Stimulated activated CD8-positive, alpha-beta memory T cell treated with anti-CD3 and anti-CD28 coated beads, Interleukin-2, amount 100 ng/mL, for 48 hours (primary cell): Measurements from ENCODE around the gene ITGB1.
"Not testable (repeated sequence)": the region's sequence is repeated elsewhere in the genome, so short reads cannot be mapped to it uniquely, and the experiment has no call there.

Source experiments
- DNase-seq, 2 donors: peaks; one replicate each; pipeline ENCODE4 v3.0.0-alpha.2; 2020; ENCODE audit warnings: low read depth in 2 of 2

Gene ITGB1

DNA sequence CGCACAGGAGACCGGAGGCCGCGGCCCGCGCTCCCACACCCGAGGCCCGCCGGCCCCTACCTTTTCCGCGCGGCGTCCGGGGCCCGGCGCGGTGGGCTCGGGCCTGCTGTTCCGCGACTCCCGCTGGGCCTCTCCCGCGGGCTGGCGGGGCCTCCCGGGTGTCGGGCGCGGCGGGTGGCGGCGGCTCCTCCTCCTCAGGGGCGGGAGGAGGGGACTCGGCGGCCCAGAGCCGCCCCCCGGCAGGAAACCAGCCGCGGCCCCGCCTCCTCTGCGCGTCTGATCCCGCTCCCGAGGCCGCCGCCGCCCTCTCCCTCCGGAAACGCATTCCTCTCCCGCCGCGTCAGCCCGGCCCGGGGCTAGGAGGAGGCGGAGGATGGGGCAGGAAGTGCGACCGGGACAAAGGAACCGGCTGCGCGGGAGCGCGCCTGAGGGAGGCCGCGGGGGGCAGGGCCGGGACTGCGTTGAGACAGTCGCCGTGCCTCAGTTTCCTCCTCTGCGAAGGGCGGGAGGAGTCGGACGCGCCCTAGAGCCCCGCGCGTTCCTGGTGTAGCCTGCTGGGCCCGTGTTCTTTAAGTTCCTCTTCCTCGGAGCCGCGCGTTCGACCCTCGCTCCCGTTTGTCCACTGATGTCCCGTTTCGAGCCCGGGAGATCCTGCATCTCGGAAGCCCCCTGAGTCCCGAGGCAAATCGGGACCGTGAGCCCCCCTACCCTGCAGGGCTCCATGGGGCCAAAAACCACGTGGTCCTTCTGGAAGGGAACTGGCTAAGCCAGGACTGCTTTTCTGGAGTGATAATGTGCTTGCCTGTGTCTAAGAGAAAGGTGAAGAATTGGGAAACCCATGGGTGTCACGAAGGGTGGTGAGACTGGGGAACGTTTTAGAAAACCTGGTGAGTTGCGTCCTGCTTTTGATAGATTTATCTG lies at the start of gene ITGB1:
TSS of gene ITGB1 (minus strand) at position 146 of the 921 bp plus-strand sequence. CDS start 22,672 bp downstream, outside the sequence.
- peak; percentile 76 to 82 for DNase-seq

DNA sequence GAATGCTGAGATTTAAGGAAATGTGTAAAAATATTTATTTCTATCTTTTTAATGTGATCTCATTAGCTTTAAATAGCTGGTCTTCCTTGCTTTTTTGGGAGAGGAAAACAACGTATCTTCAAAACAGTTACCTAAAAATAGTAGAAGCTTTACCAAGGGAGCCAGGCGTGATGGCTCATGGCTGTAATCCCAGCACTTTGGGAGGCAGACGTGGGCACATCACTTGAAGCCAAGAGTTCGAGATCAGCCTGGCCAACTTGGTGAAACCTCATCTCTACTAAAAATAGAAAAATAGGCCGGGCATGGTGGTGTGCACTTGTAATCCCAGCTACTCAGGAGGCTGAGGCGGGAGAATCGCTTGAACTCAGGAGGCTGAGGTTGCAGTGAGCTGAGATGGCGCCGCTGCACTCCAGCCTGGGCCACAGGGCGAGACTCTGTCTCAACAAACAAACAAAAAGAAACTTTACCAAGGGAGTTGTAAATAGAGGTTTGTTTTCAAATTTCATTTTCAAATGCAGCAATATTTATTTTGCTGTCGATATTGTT lies 48.4 kb upstream of the ITGB1 start:
- no peak for DNase-seq

GRCh38 chr10:33005322-33006301 lies 47.6 kb upstream of the ITGB1 start:
- DNase-seq = peak; percentile 17 to 23

- no peak for DNase-seq
Observed at GRCh38 chr10:33001908-33002492, 44.0 kb upstream of the ITGB1 start.

GRCh38 chr10:32998060-32998581 lies 40.1 kb upstream of the ITGB1 start:
- not testable (repeated sequence) for DNase-seq

DNA sequence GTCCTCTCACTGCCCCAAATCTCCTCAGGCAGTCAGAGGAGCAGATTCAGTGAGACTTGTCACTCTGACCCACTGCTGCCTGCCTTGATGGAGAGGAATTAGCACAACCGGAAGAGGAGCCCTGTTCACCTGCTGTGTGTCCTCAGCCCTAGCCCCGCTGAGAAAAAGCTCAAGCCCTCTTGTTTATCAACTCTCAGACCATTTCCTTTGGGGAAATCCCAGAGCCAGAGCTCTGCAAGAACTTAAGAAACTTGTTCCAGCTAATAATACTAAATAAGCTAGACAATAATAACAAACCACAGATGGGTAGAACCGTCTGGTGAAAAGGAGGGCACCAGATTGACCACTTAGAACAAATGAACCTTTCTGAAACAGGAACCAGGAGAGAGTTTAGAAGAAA lies 37.7 kb upstream of the ITGB1 start:
- DNase-seq = no peak

GRCh38 chr10:32995066-32995622 lies 37.1 kb upstream of the ITGB1 start:
- no peak for DNase-seq

- not testable (repeated sequence) for DNase-seq
Observed at GRCh38 chr10:32994632-32995031, 36.6 kb upstream of the ITGB1 start.

DNA sequence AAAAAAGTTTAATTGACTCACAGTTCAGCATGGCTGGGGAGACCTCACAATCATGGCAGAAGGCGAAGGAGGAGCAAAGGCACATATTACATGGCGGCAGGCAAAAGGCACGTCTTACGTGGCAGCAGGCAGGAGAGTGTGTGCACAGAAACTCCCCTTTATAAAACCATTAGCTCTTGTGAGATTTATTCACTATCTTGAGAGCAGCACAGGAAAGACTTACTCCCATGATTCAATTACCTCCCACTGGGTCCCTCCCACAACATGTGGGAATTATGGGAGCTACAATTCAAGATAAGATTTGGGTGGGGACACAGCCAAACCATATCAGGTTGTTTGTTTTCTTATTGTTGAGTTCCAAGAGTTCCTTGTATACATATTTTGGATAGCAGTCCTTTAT lies 34.3 kb upstream of the ITGB1 start:
- not testable (repeated sequence) for DNase-seq

GRCh38 chr10:32990811-32991210 lies 32.8 kb upstream of the ITGB1 start:
- DNase-seq = no peak

DNA sequence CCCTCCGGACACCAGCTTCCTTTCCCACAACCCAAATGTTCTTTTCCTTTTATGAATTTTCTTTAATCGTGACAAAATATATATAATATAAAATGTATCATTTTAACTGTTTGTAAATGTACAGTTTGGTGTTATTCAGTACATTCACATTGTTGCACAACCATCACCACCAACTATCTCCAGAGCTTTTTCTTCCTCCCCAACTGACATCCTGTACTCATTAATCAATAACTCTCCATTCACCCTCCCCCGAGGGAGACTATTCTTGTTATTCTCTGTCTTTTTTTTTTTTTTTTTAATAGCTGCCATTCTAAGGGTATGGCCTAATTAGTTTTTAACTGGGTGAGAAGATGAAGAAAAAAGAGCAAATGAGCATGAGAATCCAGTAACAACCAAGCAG lies 30.6 kb upstream of the ITGB1 start:
- DNase-seq = no peak

GRCh38 chr10:32987172-32987571 lies 29.1 kb upstream of the ITGB1 start:
- DNase-seq = no peak

GRCh38 chr10:32985775-32986350 lies 27.8 kb upstream of the ITGB1 start:
- no peak for DNase-seq

GRCh38 chr10:32985341-32985764 lies 27.3 kb upstream of the ITGB1 start:
- DNase-seq = no peak

GRCh38 chr10:32984003-32984600 lies 26.1 kb upstream of the ITGB1 start:
- DNase-seq = no peak

- DNase-seq = peak in 1 of 2 donors; percentile 11
Observed at GRCh38 chr10:32982911-32983909, 25.2 kb upstream of the ITGB1 start.

DNA sequence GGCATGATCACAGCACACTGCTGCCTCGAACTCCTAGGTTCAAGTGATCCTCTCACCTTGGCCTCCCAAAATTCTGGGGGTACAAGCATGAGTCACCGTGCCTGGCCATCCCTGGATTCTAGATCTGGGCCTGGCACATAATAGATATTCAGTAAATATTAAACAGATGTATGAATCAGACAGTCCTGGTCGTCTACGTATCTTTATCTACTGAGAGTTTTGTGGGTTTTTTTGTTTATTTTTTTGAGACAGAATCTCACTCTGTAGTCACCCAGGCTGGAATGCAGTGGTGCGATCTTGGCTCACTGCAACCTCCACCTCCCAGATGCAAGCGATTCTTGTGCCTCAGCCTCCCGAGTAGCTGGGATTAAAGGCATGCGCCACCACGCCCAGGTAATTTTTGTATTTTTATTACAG lies 24.3 kb upstream of the ITGB1 start:
- DNase-seq = no peak

DNA sequence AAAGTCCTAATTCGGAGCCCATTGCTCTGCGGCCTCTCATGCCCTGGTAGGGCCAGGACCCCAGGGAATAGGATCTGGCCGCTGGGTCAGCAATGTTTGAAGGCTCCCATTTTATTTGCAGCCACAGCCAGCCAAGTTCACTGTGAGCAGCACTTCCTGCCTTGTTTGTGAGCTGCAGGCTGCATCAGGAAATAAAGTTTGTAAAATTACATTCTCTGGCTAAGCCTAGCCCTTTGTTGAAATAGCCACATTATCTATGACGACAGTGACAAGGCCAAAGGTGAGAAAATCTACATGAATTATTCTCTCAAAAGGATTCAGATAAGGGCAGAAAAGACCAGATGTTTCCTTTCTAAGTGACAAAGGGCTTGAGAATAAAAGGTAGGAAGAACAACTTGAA lies 23.7 kb upstream of the ITGB1 start:
- DNase-seq = no peak
